Measurements from ENCODE around the gene ANO1.

The ANO1 gene

GRCh38 chr11:70106757-70107156, 28.6 kb downstream of the ANO1 start:
- no peak overlapping the region for H3K27ac ChIP-seq (ENCODE audit: low read depth, low read length)
- no peak overlapping the region for H4K91ac ChIP-seq (ENCODE audit: low read depth, low read length)
- no peak for DNase-seq
- no peak overlapping the region for H3K4ac ChIP-seq (ENCODE audit: low read depth, low read length)
- no peak overlapping the region for H3K9ac ChIP-seq (ENCODE audit: low read length)
- H3K79me1 ChIP-seq (ENCODE audit: low read length) = no peaks in the 10 kb centered on the region
- H3K23ac ChIP-seq (ENCODE audit: low read length) = no peak overlapping the region
- H3K14ac ChIP-seq (ENCODE audit: low read length) = no peak overlapping the region
- no peak overlapping the region for H2AK5ac ChIP-seq (ENCODE audit: low read length)
- no peaks in the 10 kb centered on the region for H3K27me3 ChIP-seq (ENCODE audit: insufficient read depth, low read length)
- no peak overlapping the region for H3K4me3 ChIP-seq (ENCODE audit: low read depth, low read length)
- no peak overlapping the region for H4K12ac ChIP-seq (ENCODE audit: low read depth, low read length)
- no peak overlapping the region for H3K18ac ChIP-seq (ENCODE audit: low read length)
- H2BK12ac ChIP-seq (ENCODE audit: low read length) = no peak overlapping the region
- peaks cover 2% of the 10 kb centered on the region for H3K9me3 ChIP-seq (ENCODE audit: insufficient read depth, low read depth, low read length)
- no peak overlapping the region for H2AFZ ChIP-seq (ENCODE audit: insufficient read depth, low read length, poor library complexity)
- no CpG with 5 or more reads among the region's 5 CpGs for WGBS (ENCODE audit: extremely low coverage, insufficient coverage, insufficient read length)
- no peak overlapping the region for H4K8ac ChIP-seq (ENCODE audit: low read depth, low read length)
- H3K79me2 ChIP-seq (ENCODE audit: control insufficient read depth, insufficient read depth, low read length, poor library complexity) = no peaks in the 10 kb centered on the region
- H3K4me2 ChIP-seq (ENCODE audit: low read length) = no peak overlapping the region
- H3K36me3 ChIP-seq (ENCODE audit: control insufficient read depth in 1 of 2, insufficient read depth in 2 of 2, low read length in 2 of 2) = no peaks in the 10 kb centered on the region
- no peak overlapping the region for H2BK5ac ChIP-seq (ENCODE audit: low read depth, low read length, poor library complexity)
- no peak overlapping the region for H2BK120ac ChIP-seq (ENCODE audit: insufficient read depth, low read length, poor library complexity)
- H3K4me1 ChIP-seq (ENCODE audit: control insufficient read depth in 1 of 2, insufficient read depth in 2 of 2, low read length in 2 of 2) = peaks cover 0 to 3% of the 10 kb centered on the region in 2 experiments

- no peak for DNase-seq
- Histone ChIP-seq H2AK5ac (ENCODE audit: low read length) (no peak overlapping the region), H3K79me1 (ENCODE audit: low read length) (no peaks in the 10 kb centered on the region), H3K9me3 (ENCODE audit: insufficient read depth, low read depth, low read length) (peaks cover 2% of the 10 kb centered on the region), H4K91ac (ENCODE audit: low read depth, low read length) (no peak overlapping the region), H2BK12ac (ENCODE audit: low read length) (no peak overlapping the region), H3K23ac (ENCODE audit: low read length) (no peak overlapping the region), H3K4ac (ENCODE audit: low read depth, low read length) (no peak overlapping the region), H3K18ac (ENCODE audit: low read length) (no peak overlapping the region), H4K12ac (ENCODE audit: low read depth, low read length) (no peak overlapping the region), H3K27ac (ENCODE audit: low read depth, low read length) (no peak overlapping the region), H3K36me3 (ENCODE audit: control insufficient read depth in 1 of 2, insufficient read depth in 2 of 2, low read length in 2 of 2) (no peaks in the 10 kb centered on the region), H4K8ac (ENCODE audit: low read depth, low read length) (no peak overlapping the region), H2BK120ac (ENCODE audit: insufficient read depth, low read length, poor library complexity) (no peak overlapping the region), H3K79me2 (ENCODE audit: control insufficient read depth, insufficient read depth, low read length, poor library complexity) (no peaks in the 10 kb centered on the region), H3K4me2 (ENCODE audit: low read length) (no peak overlapping the region), H2AFZ (ENCODE audit: insufficient read depth, low read length, poor library complexity) (no peak overlapping the region), H3K27me3 (ENCODE audit: insufficient read depth, low read length) (no peaks in the 10 kb centered on the region), H3K4me1 (ENCODE audit: control insufficient read depth in 1 of 2, insufficient read depth in 2 of 2, low read length in 2 of 2) (peaks cover 0 to 3% of the 10 kb centered on the region in 2 experiments), H2BK5ac (ENCODE audit: low read depth, low read length, poor library complexity) (no peak overlapping the region), H3K14ac (ENCODE audit: low read length) (no peak overlapping the region), H3K9ac (ENCODE audit: low read length) (no peak overlapping the region), H3K4me3 (ENCODE audit: low read depth, low read length) (no peak overlapping the region)
- WGBS (ENCODE audit: extremely low coverage, insufficient coverage, insufficient read length) = no CpG with 5 or more reads among the region's 9 CpGs
Measured at GRCh38 chr11:70107191-70107590, 29.1 kb downstream of the ANO1 start.

- Histone ChIP-seq H4K91ac (ENCODE audit: low read depth, low read length) (no peak overlapping the region), H3K4me3 (ENCODE audit: low read depth, low read length) (no peak overlapping the region), H2AFZ (ENCODE audit: insufficient read depth, low read length, poor library complexity) (no peak overlapping the region), H3K9ac (ENCODE audit: low read length) (no peak overlapping the region), H3K9me3 (ENCODE audit: insufficient read depth, low read depth, low read length) (peaks cover 2% of the 10 kb centered on the region), H2BK120ac (ENCODE audit: insufficient read depth, low read length, poor library complexity) (no peak overlapping the region), H3K14ac (ENCODE audit: low read length) (no peak overlapping the region), H2AK5ac (ENCODE audit: low read length) (no peak overlapping the region), H3K79me2 (ENCODE audit: control insufficient read depth, insufficient read depth, low read length, poor library complexity) (no peaks in the 10 kb centered on the region), H3K36me3 (ENCODE audit: control insufficient read depth in 1 of 2, insufficient read depth in 2 of 2, low read length in 2 of 2) (no peaks in the 10 kb centered on the region), H3K27me3 (ENCODE audit: insufficient read depth, low read length) (no peaks in the 10 kb centered on the region), H3K18ac (ENCODE audit: low read length) (no peak overlapping the region), H3K4ac (ENCODE audit: low read depth, low read length) (no peak overlapping the region), H3K27ac (ENCODE audit: low read depth, low read length) (no peak overlapping the region), H3K4me1 (ENCODE audit: control insufficient read depth in 1 of 2, insufficient read depth in 2 of 2, low read length in 2 of 2) (peaks cover 0 to 3% of the 10 kb centered on the region in 2 experiments), H4K12ac (ENCODE audit: low read depth, low read length) (no peak overlapping the region), H3K4me2 (ENCODE audit: low read length) (no peak overlapping the region), H2BK5ac (ENCODE audit: low read depth, low read length, poor library complexity) (no peak overlapping the region), H2BK12ac (ENCODE audit: low read length) (no peak overlapping the region), H3K23ac (ENCODE audit: low read length) (no peak overlapping the region), H4K8ac (ENCODE audit: low read depth, low read length) (no peak overlapping the region), H3K79me1 (ENCODE audit: low read length) (no peaks in the 10 kb centered on the region)
- no peak for DNase-seq
- whole genome bisulfite sequencing (ENCODE audit: extremely low coverage, insufficient coverage, insufficient read length) = no CpG with 5 or more reads among the region's 11 CpGs
Measured at GRCh38 chr11:70107756-70108155, 29.6 kb downstream of the ANO1 start.

GRCh38 chr11:70108250-70108649, 30.1 kb downstream of the ANO1 start:
- Histone ChIP-seq H3K4ac (ENCODE audit: low read depth, low read length) (no peak overlapping the region), H3K14ac (ENCODE audit: low read length) (no peak overlapping the region), H2AFZ (ENCODE audit: insufficient read depth, low read length, poor library complexity) (no peak overlapping the region), H3K9me3 (ENCODE audit: insufficient read depth, low read depth, low read length) (peaks cover 2% of the 10 kb centered on the region), H2BK5ac (ENCODE audit: low read depth, low read length, poor library complexity) (no peak overlapping the region), H3K4me2 (ENCODE audit: low read length) (no peak overlapping the region), H3K27me3 (ENCODE audit: insufficient read depth, low read length) (no peaks in the 10 kb centered on the region), H3K9ac (ENCODE audit: low read length) (no peak overlapping the region), H3K36me3 (ENCODE audit: control insufficient read depth in 1 of 2, insufficient read depth in 2 of 2, low read length in 2 of 2) (no peaks in the 10 kb centered on the region), H4K12ac (ENCODE audit: low read depth, low read length) (no peak overlapping the region), H3K27ac (ENCODE audit: low read depth, low read length) (no peak overlapping the region), H2BK120ac (ENCODE audit: insufficient read depth, low read length, poor library complexity) (no peak overlapping the region), H3K4me1 (ENCODE audit: control insufficient read depth in 1 of 2, insufficient read depth in 2 of 2, low read length in 2 of 2) (peaks cover 0 to 3% of the 10 kb centered on the region in 2 experiments), H4K91ac (ENCODE audit: low read depth, low read length) (no peak overlapping the region), H3K79me2 (ENCODE audit: control insufficient read depth, insufficient read depth, low read length, poor library complexity) (no peaks in the 10 kb centered on the region), H3K23ac (ENCODE audit: low read length) (no peak overlapping the region), H3K18ac (ENCODE audit: low read length) (no peak overlapping the region), H2BK12ac (ENCODE audit: low read length) (no peak overlapping the region), H4K8ac (ENCODE audit: low read depth, low read length) (no peak overlapping the region), H3K79me1 (ENCODE audit: low read length) (no peaks in the 10 kb centered on the region), H3K4me3 (ENCODE audit: low read depth, low read length) (no peak overlapping the region), H2AK5ac (ENCODE audit: low read length) (no peak overlapping the region)
- WGBS (ENCODE audit: extremely low coverage, insufficient coverage, insufficient read length) = no CpG with 5 or more reads among the region's 11 CpGs
- DNase-seq = no peak

Measured in trophoblast cell (in vitro differentiated cells and primary cell).